ENCODE data around the gene SPEN.

Gene SPEN

DNA sequence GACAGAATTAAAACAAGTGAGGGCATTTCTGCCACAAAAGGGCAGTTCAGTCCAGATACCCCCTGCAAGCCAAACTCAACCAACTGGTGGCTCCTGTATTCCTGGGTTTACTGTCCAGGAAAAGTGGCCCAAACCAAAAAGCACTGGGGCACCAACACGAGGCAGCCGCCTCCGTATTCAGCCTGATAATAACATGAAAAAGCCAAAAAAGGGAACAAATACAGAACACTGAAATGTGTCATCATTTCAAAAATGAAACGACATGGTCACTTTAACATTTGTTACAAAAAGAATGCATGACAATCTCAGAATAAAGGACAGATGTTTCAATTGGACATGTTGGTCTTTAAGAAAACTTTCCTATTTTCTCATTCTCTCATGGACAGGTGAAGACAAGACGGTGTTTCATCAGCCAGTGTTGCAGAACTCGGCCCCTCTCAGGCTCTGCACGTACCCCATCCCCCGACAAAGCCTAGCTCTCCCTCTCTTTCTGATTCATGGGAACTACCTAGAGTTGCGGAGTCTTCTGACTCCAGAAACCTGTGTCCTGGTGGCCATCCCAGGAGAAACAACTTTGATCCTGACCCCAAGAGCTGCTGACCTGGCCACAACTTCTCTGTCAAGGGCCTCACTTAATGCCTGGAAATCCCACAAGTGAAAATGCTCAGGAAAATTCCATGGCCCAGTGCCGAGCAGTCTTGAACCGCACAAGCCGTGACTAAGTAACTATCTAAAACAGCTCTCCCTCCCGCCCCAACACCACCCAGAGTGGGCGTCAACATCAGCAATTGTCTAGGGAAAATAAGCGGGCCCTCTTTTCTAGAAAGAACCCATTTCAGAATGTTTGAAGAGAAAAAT is 101.3 kb downstream of the SPEN start:
- no peak for DNase-seq (ENCODE audit: low read depth in 2 of 2)

GRCh38 chr1:15949453-15950245 is 102.1 kb downstream of the SPEN start:
- DNase-seq (ENCODE audit: low read depth in 2 of 2): peak; percentile 77 to 84

- no peak for DNase-seq (ENCODE audit: low read depth in 2 of 2)
Observed at GRCh38 chr1:15950302-15950701, 102.8 kb downstream of the SPEN start.

DNA sequence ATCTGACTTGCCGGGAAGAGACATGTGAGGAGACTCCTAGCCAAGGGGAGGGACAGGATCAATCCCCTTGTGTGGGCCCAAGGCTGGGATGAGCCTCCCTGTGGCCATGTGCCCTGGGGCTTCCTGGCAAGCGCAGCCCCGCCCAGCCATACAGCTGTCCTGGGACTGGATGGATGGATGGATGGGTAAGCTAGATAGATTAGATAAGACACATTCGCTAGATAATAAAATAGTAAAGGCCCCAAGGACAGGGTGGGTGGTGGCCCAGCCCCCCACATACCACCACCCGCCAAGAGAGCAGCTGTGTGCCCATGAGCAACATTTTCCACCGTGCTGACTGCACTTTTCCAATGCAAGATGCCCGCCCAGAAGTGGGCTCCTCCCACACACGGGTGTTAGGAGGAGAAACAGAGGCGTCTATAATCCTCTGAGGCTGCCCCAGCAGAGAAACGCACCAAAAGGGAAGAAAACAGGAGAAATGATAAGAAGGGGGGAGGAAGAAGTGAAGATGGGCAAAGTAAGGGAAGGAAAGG is 103.3 kb downstream of the SPEN start:
- DNase-seq (ENCODE audit: low read depth in 2 of 2): peak; percentile 52 to 64

GRCh38 chr1:15951341-15952153 is 104.0 kb downstream of the SPEN start:
- DNase-seq (ENCODE audit: low read depth in 2 of 2): no peak

GRCh38 chr1:15952317-15953258 is 105.1 kb downstream of the SPEN start:
- no peak for DNase-seq (ENCODE audit: low read depth in 2 of 2)

DNA sequence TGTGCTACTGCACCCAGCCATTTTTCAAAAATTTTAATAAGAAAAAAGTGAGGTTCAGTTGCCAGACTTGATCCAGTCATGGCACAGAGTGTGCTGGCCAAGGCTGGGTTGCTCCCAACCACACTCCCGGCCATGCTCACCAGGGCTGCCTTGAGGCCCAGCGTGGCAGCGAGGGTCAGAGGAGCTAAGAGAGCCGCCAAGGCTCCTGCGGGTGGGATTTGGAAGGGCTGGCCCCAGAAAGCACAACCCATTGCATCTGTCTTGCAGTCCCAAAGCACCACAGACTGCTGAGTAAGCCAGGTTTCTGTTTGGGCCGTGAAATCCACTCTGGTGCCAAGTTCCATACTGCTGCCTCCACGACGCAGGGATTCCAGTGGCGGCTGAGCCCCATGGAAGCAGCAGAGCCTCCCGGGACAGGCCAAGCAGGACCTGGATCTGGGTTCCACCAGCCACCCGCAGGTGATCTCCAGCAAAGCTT is 105.8 kb downstream of the SPEN start:
- DNase-seq (ENCODE audit: low read depth in 2 of 2): no peak

DNA sequence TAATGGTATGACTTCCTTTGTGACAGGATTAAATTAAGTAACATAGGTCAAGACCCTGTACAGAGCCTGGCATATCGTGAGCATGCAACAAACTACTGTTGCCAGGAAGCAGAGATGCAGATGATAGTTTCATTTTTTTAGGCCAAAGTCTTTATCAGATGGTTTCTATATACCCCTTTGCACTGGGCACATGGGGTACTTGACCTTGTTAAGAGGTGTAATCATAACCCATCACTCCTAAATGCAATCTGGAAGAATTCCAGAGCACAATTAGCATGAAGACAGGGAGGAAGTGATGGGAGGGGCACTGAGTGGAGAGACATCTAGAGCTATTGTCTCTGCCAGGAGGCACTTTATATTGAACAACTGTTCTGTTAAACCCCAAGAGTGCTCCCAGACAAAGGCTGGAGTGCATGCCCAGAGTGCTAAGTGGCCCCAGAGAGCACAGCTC is 106.3 kb downstream of the SPEN start:
- no peak for DNase-seq (ENCODE audit: low read depth in 2 of 2)

- no peak for DNase-seq (ENCODE audit: low read depth in 2 of 2)
Observed at GRCh38 chr1:15954316-15954715, 106.8 kb downstream of the SPEN start.

- no peak for DNase-seq (ENCODE audit: low read depth in 2 of 2)
Observed at GRCh38 chr1:15955552-15955951, 108.0 kb downstream of the SPEN start.

DNA sequence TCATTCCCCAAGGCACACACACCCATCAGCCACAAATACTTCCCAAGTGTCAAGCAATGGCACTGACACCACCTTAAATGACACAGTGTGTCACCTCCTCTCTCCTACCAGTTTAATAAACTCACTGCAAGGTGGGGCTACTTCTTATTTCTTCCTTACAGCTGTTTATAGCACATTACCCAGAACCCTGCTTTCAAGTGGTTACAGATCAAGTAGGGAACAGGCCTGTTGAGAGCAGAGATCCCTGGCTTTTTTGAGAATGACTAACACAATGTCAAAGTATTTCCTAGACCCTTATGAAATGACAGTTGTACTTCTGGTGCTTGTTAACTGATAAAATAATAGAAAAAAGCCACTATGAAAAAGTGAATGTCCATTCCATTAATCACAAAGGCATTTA is 108.6 kb downstream of the SPEN start:
- DNase-seq (ENCODE audit: low read depth in 2 of 2): no peak

DNA sequence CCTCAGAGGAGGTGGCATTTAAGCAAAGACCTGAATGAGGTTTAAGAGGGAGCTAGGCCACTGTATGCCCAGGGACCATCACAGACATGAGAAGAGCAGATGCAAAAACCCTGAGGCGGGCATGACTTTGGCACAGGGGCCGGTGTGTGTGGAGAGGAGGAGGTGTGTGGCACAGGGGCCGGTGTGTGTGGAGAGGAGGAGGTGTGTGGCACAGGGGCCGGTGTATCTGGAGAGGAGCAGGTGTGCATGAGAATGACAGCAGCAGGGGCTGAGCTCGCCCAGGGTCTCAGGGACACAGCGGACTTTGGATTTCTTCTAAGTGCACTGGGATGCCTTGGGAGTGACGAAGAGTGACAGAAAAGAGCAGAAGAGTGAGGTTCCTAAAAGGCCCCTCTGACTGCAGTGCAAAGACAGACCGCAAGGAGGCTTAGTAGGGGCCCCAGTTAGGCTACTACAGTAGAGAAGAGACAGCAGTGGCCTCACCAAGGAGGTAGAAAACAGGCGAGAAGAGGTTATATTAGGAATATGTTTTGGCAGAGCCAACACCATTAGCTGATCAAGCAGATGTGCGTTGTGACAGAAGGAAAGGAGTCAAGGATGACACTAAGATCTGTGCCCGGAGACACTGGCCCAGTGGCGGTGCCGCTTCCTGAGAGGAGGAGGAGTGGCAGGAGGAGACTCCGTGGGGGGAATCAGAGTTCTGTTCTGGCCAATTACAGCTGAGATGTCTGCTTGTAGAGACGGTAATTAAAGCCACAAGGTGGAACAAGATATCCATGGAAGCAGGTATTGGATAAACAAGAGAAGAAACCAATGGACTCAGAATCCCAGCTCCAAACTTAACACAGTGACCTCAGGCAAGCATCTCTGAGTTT is 110.0 kb downstream of the SPEN start:
- DNase-seq (ENCODE audit: low read depth in 2 of 2): no peak

DNA sequence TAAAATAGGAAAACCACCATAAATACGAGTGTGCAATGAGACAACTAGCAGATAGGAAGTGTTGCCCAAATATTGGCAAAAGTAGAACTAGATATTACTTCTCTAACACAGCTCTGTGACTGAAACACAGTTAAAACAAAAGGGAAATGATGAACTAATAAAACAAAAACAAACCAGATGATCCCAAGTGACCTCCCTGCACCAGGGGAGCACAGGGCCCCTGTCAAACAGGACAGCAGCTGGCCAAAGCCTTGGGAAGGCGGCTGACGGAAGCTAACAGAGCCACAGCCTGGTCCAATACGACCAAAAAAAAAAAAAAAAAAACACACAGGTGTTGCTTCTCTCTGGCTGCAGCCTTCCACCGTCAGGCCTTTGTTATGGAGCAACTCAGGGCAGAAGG is 110.6 kb downstream of the SPEN start:
- no peak for DNase-seq (ENCODE audit: low read depth in 2 of 2)

- DNase-seq (ENCODE audit: low read depth in 2 of 2): no peak
Observed at GRCh38 chr1:15958793-15959192, 111.3 kb downstream of the SPEN start.

DNA sequence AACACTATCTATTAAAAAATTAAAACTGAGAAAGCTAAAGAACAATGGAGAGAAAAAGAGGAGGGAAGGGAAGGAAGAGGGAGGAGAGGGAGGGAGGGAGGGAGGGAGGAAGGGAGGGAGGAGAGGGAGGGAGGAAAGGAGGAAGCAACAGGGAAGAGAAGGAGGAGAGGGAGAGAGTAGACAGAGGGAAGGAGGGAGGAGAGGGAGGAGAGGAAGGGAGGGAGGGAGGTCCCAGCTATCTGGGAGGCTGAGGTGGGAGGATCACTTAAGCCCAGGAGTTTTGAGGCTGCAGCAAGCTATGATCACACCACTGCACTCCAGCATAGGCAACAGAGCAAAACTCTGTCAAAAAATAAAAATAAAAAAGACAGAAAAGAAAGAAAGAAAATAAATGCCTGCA is 111.9 kb downstream of the SPEN start:
- no peak for DNase-seq (ENCODE audit: low read depth in 2 of 2)

- DNase-seq (ENCODE audit: low read depth in 2 of 2): no peak
Observed at GRCh38 chr1:15959827-15960446, 112.4 kb downstream of the SPEN start.

GRCh38 chr1:15960808-15961207 is 113.3 kb downstream of the SPEN start:
- DNase-seq (ENCODE audit: low read depth in 2 of 2): no peak

DNA sequence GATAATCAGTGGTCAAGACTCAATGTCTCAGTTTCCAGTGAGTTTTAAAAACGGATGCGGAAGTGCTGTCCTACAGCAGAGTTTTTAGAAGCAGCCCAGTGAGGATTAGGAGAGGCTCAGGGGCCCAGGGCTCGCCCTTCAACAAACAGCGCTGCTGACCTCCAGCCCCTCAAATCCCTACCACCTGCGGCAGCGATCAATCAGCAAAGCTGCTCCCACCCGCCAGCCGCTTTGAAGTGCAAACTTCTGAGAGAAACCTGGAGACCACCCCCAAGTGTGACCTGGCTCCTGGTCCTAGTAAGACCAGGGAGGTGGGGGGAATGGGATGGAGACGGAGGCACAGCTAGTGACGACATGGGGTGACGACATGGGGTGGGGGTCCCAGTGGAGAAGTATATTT is 114.0 kb downstream of the SPEN start:
- no peak for DNase-seq (ENCODE audit: low read depth in 2 of 2)

DNA sequence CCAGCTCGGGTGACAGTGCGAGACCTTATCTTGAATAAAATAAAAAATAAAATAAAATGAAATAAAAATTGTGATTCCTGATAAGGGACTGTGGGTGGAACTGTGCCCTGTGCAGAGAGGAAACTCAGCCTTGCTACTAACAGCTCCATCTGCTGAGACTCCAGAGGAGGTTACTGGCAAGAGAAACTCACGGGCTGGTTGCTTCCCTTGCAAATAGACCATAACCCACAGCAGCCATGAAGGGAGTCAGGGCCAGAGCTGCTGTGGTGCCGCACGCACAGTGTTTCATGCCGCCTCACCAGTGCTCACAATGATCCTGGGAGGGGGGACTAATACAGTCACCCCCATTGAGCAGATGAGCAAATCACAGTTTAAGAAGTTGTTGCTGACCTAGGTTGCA is 114.7 kb downstream of the SPEN start:
- no peak for DNase-seq (ENCODE audit: low read depth in 2 of 2)
